Endodermal cell (in vitro differentiated cells): ENCODE measurements around the gene KCNJ18. TPM values are rescaled to one million over a fixed set of nuclear protein-coding genes. Genes with fewer than 3 reads are reported as not detected.
"Not testable (repeated sequence)": the region's sequence is repeated elsewhere in the genome, so short reads cannot be mapped to it uniquely, and the experiment has no call there.

Experiments
- DNase-seq: peaks from one replicate; pipeline ENCODE4 v3.0.0-alpha.2; 2017
- H3K27ac ChIP-seq: 2 replicates; pipeline ENCODE4 v1.5.1; 2013; ENCODE audit warnings: mild to moderate bottlenecking, low read depth, low read length, moderate library complexity
- H3K27me3 ChIP-seq: 2 replicates; pipeline ENCODE4 v1.6.1; 2013; ENCODE audit warnings: mild to moderate bottlenecking, low read length, moderate library complexity; ENCODE audit not compliant: insufficient read depth, control insufficient read depth, poor library complexity, severe bottlenecking
- H3K36me3 ChIP-seq: 2 replicates; pipeline ENCODE4 v1.7.0; 2013; ENCODE audit warnings: mild to moderate bottlenecking, low read length, moderate library complexity; ENCODE audit not compliant: control insufficient read depth, insufficient read depth
- H3K4me1 ChIP-seq: one replicate; pipeline ENCODE4 v1.7.0; 2013; ENCODE audit warnings: low read length; ENCODE audit not compliant: control insufficient read depth, insufficient read depth
- H3K4me3 ChIP-seq: 2 replicates; pipeline ENCODE4 v1.5.1; 2013; ENCODE audit warnings: mild to moderate bottlenecking, low read length, moderate library complexity
- H3K9ac ChIP-seq: 2 replicates; pipeline ENCODE4 v1.6.1; 2013; ENCODE audit warnings: mild to moderate bottlenecking, low read length, moderate library complexity; ENCODE audit not compliant: poor library complexity, severe bottlenecking; ENCODE audit errors: extremely low read depth
- H3K9me3 ChIP-seq: 2 replicates; pipeline ENCODE4 v1.6.1; 2013; ENCODE audit warnings: mild to moderate bottlenecking, low read length, moderate library complexity; ENCODE audit not compliant: control insufficient read depth
- H3K27ac Mint-ChIP-seq: 2 replicates; pipeline ENCODE4 v1.8.0; 2020; ENCODE audit warnings: mixed read lengths
- H3K27me3 Mint-ChIP-seq: 2 replicates; pipeline ENCODE4 v1.8.0; 2021; ENCODE audit warnings: mild to moderate bottlenecking, mixed read lengths; ENCODE audit not compliant: insufficient read depth
- H3K36me3 Mint-ChIP-seq: 2 replicates; pipeline ENCODE4 v1.8.0; 2020; ENCODE audit warnings: low read depth, mixed read lengths
- H3K4me1 Mint-ChIP-seq: 2 replicates; pipeline ENCODE4 v1.8.0; 2020; ENCODE audit warnings: mixed read lengths
- H3K4me3 Mint-ChIP-seq: 2 replicates; pipeline ENCODE4 v1.8.0; 2020; ENCODE audit warnings: mild to moderate bottlenecking, moderate library complexity, mixed read lengths
- H3K9me3 Mint-ChIP-seq: 2 replicates; pipeline ENCODE4 v1.8.0; 2020; ENCODE audit warnings: mild to moderate bottlenecking, mixed read lengths
- WGBS, 2 experiments: methylation state at CpG; one replicate each; pipeline versions ENCODE4 v1.1.5 to v1.1.7; 2013; ENCODE audit warnings: missing lambda C conversion rate in 2 of 2, mixed read lengths in 1 of 2; ENCODE audit not compliant: insufficient coverage in 1 of 2, insufficient read length in 1 of 2; 5-methylcytosine and 5-hydroxymethylcytosine counted together
- total RNA-seq, 2 donors: library from RNA; stranded (reverse); fragmentation: NEBNext Ultra II Directional in 1 of 2; extraction: Animal tissue kit (Norgen Biotek cat#: 25700) in 1 of 2; gene quantifications; 2 replicates in 1 of 2; 3 replicates in 1 of 2; pipeline ENCODE4 v1.2.1, GENCODE V29; 2021
- TF ChIP-seq, protein P1 (sequence below): fragments of 200-600 bp; sonication (generic); conservative IDR thresholded peaks from 2 replicates; pipeline ENCODE4 v1.5.0; 2021; ENCODE audit warnings: antibody characterized with exemption, mild to moderate bottlenecking

The KCNJ18 gene
- total RNA-seq, 2 donors from 2014 or later: not detected

DNA sequence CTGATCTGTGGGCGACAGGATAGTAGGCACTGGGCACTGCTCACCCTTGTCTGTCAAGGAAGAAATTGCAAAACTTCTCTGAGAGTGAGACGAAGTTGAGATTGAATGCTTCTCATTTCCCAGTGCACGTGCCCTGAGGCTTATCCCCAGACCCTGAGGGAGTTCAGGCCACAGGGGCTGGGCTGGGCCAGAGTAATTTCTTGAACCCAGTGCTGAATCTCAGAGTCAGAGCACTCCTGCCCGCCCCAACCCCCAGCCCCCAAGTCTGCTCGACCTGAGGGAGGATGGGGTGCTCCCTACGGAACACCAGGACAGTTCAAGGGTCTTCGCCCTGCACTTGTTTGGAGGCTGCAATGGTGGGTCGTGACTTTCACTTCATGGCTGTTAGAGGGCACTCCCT is 17.7 kb downstream of the KCNJ18 start:
- not testable (repeated sequence) for H3K27ac Mint-ChIP-seq, H3K27me3 Mint-ChIP-seq, H3K27me3 ChIP-seq, H3K4me3 Mint-ChIP-seq, H3K4me1 Mint-ChIP-seq, H3K9ac ChIP-seq, H3K36me3 ChIP-seq, H3K4me3 ChIP-seq, H3K4me1 ChIP-seq, H3K36me3 Mint-ChIP-seq, H3K9me3 ChIP-seq, H3K27ac ChIP-seq
- peak; percentile 18 for DNase-seq
- H3K9me3 Mint-ChIP-seq: peaks cover 86% of the 10 kb centered on the region
- 71% methylated on average over 5 of the region's 8 CpGs; no CpG with 5 or more reads in 1 of the 2 experiments for WGBS, 2 experiments

DNA sequence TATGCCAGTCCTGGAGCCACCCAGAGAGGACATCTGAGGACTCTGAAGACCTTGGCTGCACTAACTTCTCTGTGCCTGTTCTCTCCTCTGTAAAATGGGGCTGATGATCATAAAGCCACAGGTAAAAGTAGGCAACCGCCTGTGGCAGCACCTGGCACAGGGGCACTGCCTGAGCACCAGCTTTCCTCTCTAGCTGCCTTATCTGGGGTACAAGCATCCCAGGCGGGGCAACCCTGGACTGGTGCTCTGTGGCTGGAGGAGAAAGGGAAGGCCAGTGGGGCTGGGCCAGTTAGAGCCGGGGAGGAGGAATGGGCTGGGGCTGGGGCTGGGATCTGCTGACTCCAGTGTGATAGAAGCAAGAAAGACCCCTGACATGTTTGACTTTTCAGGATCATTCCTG is 18.2 kb downstream of the KCNJ18 start:
- not testable (repeated sequence) for H3K27ac Mint-ChIP-seq, H3K9me3 ChIP-seq, H3K4me1 ChIP-seq, H3K36me3 ChIP-seq, H3K4me1 Mint-ChIP-seq, H3K27me3 ChIP-seq, H3K4me3 ChIP-seq, H3K9ac ChIP-seq, H3K27me3 Mint-ChIP-seq, H3K36me3 Mint-ChIP-seq, H3K27ac ChIP-seq, H3K4me3 Mint-ChIP-seq
- 76% methylated on average over 3 of the region's 3 CpGs; no CpG with 5 or more reads in 1 of the 2 experiments for WGBS, 2 experiments
- peaks cover 86% of the 10 kb centered on the region for H3K9me3 Mint-ChIP-seq
- peak; percentile 10 for DNase-seq

DNA sequence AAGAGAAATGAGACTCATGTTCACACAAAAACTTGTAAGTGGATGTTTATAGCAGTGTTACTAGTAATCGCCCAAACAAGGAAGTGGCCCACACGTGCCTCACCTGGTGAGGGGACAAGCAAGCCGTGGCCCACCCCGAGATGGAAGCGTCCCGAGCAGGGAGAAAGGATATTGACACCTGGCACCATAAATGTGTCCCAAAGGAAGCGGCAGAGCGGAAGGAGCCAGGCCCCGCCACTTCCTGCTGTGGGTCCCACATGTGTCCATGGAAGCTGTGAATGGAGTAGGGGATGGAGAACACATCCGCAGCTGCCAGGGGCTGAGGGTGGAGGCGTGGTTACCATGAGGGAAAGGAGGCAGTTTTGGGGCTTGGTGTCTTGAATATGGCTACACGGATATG is 18.9 kb downstream of the KCNJ18 start:
- Histone ChIP-seq H3K9ac (no peak overlapping the region), H3K9me3 (no peaks in the 10 kb centered on the region), H3K4me1 (no peaks in the 10 kb centered on the region), H3K36me3 (no peaks in the 10 kb centered on the region), H3K27me3 (no peaks in the 10 kb centered on the region), H3K27ac (no peak overlapping the region), H3K4me3 (no peak overlapping the region)
- H3K27ac Mint-ChIP-seq: no peak overlapping the region
- peaks cover 2% of the 10 kb centered on the region for H3K27me3 Mint-ChIP-seq
- WGBS, 2 experiments: 70 to 78% methylated on average over 3 to 12 of the region's 12 CpGs
- H3K9me3 Mint-ChIP-seq: peaks cover 86% of the 10 kb centered on the region
- no peak overlapping the region for H3K4me3 Mint-ChIP-seq
- DNase-seq: peak; percentile 25
- TF ChIP-seq, protein P1, sequence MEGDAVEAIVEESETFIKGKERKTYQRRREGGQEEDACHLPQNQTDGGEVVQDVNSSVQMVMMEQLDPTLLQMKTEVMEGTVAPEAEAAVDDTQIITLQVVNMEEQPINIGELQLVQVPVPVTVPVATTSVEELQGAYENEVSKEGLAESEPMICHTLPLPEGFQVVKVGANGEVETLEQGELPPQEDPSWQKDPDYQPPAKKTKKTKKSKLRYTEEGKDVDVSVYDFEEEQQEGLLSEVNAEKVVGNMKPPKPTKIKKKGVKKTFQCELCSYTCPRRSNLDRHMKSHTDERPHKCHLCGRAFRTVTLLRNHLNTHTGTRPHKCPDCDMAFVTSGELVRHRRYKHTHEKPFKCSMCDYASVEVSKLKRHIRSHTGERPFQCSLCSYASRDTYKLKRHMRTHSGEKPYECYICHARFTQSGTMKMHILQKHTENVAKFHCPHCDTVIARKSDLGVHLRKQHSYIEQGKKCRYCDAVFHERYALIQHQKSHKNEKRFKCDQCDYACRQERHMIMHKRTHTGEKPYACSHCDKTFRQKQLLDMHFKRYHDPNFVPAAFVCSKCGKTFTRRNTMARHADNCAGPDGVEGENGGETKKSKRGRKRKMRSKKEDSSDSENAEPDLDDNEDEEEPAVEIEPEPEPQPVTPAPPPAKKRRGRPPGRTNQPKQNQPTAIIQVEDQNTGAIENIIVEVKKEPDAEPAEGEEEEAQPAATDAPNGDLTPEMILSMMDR: no peak
- peaks cover 2% of the 10 kb centered on the region for H3K36me3 Mint-ChIP-seq
- no peaks in the 10 kb centered on the region for H3K4me1 Mint-ChIP-seq

DNA sequence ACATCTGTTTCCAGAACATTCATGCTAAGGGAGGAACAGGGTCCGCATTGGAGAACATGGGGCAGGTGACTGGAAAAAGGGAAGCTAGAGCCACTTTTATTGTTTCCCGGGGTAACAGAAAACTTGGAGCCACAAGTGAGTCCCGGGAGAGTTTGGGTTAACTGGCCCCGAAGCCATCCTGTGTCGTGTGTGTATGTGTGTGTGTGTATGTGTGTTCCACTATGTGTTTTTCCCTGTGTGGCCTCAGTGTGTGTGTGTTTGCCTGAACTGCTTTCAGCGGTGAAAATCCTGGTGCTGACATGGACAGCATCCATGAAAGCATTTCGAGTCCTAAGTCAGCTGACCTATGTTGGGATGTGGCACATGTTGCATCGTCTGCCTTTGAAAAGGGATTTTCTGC is 20.7 kb downstream of the KCNJ18 start:
- H3K4me1 Mint-ChIP-seq, H3K27me3 ChIP-seq: not testable (repeated sequence)
- peak; percentile 2 for DNase-seq

DNA sequence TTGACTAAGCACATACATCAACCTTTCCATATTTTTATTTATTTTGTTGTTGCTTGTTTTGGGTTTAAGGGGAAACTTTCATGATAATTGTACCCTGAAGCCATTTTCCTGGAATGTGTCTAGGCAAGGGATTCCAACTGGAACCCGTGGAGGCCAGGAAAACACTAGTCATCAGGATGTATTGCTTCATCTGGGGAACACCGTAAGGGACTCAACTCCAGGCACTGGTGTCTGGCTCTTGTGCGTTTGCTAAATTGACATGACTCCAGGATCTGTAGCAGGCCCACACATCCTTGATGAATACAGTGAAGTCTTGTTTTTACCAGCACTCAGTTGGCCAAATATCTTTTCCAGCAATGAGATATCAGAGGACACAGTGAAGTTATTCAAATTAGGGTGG is 21.3 kb downstream of the KCNJ18 start:
- DNase-seq, H3K27ac ChIP-seq, H3K9ac ChIP-seq, H3K36me3 ChIP-seq, H3K36me3 Mint-ChIP-seq, H3K4me3 ChIP-seq, H3K4me1 ChIP-seq, H3K27me3 ChIP-seq, H3K27ac Mint-ChIP-seq, H3K4me1 Mint-ChIP-seq, H3K27me3 Mint-ChIP-seq, H3K9me3 ChIP-seq, H3K4me3 Mint-ChIP-seq: not testable (repeated sequence)
- H3K9me3 Mint-ChIP-seq: peaks cover 83% of the 10 kb centered on the region
- WGBS, 2 experiments: no CpG with 5 or more reads among the region's 3 CpGs

More for the DNA sequence above, 20.7 kb downstream of the KCNJ18 start:
- not testable (repeated sequence) for H3K9me3 ChIP-seq, H3K9ac ChIP-seq, H3K27ac ChIP-seq, H3K4me3 Mint-ChIP-seq, H3K4me1 ChIP-seq, H3K36me3 ChIP-seq, H3K27ac Mint-ChIP-seq, H3K27me3 Mint-ChIP-seq, H3K4me3 ChIP-seq, H3K36me3 Mint-ChIP-seq
- WGBS, 2 experiments: 71 to 80% methylated on average over 6 to 7 of the region's 8 CpGs
- H3K9me3 Mint-ChIP-seq: peaks cover 83% of the 10 kb centered on the region

DNA sequence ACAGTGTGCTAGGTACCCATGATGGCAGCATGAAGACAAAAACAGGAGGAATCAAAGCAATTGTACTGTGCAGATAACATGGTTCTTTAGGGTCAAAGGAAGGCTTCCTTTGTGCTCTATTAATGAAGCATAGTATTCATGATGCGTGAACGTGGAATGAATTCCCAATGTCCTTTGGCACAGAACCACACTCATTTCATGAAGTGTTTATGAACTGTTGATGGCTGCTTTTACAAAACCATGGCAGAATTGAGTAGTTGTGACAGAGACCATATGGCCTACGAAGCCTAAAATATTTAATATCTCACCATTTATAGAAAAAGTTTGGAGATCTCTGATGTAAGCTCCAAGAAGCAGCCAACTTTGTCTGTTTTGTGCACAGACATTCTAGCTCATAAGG is 22.4 kb downstream of the KCNJ18 start:
- H3K4me1 ChIP-seq, H3K36me3 ChIP-seq, H3K4me3 Mint-ChIP-seq, H3K36me3 Mint-ChIP-seq, H3K4me1 Mint-ChIP-seq, H3K9ac ChIP-seq, H3K4me3 ChIP-seq, H3K27ac Mint-ChIP-seq, H3K27ac ChIP-seq, H3K9me3 ChIP-seq, H3K27me3 ChIP-seq, H3K27me3 Mint-ChIP-seq, DNase-seq: not testable (repeated sequence)
- WGBS, 2 experiments: 54 to 79% methylated on average over 2 of the region's 3 CpGs
- H3K9me3 Mint-ChIP-seq: peaks cover 85% of the 10 kb centered on the region
